Hippocampal formation (tissue), 2 donors: ENCODE measurements around the gene PLEKHA7.
"Not testable (repeated sequence)": the region's sequence is repeated elsewhere in the genome, so short reads cannot be mapped to it uniquely, and the experiment has no call there.

ENCODE experiments used
- DNase-seq, 2 donors: peaks; one replicate each; lab custom pipeline; 2025; lab: John Stamatoyannopoulos, UW

The PLEKHA7 gene

DNA sequence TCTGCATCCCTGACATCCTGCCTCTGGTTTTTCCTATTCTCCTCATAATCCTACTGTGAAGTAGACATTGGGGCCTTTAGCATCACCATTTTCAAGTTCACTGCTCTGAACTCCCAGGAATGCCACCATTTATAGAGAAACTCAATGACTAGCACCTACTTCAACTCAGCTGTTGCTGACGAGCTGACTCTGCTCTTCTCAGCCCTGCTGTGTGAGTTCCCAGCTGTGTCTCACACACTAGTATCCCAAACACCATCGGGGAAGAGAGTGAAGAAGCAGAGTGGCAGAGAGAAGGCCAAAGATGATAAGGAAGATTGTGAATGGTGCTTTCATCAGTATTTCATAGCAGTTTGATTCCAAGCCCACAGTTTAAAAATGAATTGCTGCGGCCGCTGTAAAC lies 71.9 kb downstream of the PLEKHA7 start:
- DNase-seq, result no peak

DNA sequence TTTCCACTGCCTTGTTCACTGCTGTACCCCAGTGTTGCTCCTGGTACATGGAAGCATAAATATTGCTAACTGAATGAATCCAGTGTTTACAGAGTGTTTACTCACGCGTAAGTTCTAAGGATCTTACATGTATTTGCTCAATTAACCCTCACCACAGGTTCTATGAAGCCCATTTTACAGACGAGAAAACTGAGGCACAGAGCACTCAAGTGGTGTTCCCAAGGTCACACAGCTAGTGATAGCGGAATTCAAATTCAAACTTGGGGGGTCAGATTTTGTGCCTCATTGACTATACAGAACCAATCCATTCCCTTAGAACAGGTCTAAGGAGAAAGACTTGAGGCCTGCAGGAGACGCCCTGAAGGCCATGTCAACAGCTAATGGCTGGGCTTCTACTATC lies 72.3 kb downstream of the PLEKHA7 start:
- DNase-seq, result no peak

DNA sequence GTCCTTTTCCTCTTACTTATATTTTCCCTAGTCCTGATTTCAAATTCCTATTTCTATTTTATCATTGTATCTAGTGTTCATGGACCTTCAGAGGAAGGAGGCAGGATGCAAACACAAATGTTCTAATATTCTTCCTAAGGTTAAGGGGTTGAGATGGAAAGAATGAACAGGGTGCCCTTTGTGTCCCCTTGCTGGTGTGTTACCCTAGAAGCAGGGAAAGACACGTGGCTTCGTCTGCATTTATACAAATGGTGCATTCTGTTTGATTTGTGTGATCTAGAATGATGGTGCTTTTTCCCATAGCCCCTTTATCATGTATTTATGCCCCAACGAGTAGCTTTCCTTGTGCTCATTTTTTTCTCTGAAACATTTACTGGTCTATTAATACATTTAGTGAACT lies 76.2 kb downstream of the PLEKHA7 start:
- no peak for DNase-seq

DNA sequence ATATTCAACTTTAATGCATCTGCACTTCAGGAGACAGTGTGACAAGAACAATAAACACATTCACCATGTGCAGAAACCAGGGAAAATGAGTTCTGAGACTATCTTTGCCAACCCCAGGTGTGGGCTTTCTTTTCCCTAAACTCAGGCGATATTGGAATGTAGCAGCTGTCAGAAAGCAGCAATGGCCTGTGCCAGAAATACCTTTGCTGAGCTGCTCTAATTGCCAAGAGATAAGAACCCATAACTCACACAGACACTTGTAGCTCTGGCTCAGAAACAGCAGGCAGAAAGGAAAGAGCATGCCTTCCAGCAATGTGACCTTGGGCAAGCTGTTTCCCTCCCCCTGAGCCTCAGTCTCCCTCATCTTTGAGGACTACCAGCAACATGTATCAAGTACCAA lies 77.6 kb downstream of the PLEKHA7 start:
- no peak for DNase-seq

DNA sequence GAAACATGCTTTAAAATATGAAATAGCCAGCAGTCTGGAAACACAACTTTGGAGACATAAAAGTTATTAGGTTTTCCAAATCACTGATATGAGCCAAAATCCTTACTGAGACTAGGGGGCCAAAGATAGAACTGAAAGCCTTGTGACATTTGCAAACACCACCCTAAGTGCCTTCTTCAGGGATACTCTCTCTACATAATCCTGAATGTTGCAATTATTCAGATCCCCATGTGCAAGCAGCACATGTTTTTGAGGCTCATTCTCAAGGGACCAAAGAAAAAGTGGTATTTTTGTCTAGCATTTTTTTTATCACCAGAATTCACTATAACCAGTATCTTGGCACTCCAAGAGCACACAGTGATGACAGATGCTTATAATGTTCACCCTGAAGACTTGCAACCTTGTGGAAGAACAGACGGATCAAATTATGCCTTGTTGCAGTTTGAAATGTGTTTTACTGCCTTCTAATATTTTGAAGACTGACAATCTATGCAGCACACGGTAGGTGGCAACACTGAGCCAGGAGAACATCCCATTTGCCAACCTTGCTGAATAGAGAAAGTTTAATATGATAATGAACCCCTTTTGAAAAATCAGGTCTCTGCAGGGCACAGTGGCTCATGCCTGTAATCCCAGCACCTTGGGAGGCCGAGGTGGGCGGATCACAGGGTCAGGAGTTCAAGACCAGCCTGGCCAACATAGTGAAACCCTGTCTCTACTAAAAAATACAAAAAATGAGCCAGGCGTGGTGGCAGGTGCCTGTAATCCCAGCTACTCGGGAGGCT lies 78.5 kb downstream of the PLEKHA7 start:
- DNase-seq, result no peak

DNA sequence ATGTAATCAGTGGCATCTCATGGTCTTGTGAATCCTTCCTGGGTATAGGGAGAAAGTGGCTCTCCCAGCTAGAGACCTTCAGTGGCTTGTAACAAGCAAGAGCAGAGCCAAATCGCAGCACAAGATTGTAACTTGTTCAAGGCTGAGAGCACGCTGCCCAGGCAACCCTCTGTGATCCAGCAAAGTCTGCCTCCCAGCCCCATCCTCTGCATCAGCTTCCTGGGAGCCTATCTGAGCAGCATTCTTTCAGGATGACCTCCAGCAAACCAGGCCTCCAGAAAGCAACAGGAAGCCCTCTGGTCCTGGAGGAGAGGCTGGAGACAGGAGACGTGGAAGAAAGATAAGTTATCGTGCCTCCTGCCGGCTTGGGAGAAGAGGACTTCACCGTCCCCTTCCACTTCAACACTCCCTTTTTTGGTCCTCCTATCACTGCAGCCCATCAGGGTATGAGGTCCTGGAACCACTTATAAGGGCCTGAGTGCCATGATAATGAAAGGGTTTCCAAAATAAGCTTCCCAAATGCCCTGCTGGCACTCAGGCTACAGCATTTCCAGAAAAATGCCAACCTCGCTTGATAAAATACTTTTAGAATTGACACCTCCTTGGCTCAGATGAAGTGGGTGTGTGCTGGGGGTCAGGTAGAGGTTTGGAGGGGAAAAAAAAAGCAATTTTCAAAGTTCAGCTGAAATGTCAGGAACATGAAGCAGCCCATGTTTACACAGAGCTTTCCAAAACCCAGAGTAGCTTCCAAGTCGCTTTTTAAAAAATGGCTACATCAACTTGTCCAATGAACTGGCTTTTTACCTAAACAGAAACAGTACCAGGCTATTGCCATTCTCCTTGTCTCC lies 80.2 kb downstream of the PLEKHA7 start:
- DNase-seq, result no peak

DNA sequence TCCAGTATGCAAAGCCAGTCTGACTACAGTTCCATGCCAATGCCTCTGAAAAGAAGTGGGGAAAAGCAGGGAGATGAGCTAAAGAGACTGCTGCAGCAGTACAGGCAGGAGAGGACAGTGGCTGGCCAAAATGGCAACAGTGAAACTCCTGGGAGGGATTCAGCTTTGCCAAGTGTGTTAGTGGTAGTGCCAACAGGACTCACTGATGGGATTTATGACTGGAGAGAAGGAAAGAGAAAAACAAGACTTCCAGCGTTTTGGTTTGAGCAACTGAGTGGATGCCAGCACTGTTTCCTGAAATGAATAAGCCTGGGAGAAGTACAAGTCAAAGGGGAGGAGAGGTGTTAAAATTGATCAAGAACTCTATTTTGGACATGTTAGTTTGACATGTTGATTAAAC lies 80.9 kb downstream of the PLEKHA7 start:
- no peak for DNase-seq

DNA sequence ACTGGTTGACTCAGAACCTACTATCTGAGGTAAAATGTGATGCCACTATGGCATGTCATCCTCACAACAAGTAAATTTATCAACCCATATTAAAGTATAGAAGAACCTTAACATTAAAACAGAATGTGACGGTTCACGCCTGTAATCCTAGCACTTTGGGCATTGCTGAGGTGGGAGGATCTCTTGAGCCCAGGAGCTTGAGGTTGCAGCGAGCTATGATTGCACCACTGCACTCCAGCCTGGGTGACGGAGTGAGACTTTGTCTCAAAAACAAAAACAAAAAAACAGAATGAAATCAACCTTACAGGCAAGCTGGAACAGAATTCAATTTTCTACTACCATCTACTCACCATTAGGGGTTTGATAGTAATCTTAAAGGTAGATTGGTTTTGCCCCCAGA lies 86.2 kb downstream of the PLEKHA7 start:
- DNase-seq, result no peak

DNA sequence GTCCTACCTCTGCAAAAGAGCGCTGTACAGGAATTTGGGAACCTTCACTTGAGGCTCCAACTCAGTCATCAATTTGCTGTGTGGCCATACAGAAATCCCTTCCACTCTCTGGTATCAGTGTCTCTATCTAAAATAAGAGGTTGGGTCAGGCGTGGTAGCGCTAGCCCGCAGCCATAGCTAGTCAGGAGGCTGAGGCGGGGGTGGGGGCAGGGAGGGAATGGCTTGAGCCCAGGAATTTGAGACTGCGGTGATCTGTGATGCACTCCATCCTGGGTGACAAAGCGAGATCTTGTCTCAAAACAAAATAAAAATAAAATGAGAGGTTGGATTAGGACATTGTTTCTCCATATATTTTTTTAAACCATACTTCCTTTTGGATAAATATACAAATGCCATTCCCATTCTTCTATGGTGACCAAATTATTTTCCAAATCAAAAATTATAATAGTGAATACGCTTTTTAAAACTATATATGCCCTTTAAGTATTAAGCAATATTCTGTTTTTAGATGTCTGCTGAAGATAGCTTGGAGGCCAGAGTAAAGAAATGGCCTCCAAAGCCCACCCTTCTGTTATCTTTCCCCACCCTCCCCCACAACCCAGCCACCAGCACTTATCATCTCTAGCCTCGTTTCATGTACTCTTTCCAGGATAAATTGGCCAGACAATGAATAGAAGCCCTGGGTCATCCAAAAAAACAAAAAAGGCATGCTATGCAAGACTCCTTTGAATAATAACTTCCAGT lies 87.2 kb downstream of the PLEKHA7 start:
- no peak for DNase-seq

DNA sequence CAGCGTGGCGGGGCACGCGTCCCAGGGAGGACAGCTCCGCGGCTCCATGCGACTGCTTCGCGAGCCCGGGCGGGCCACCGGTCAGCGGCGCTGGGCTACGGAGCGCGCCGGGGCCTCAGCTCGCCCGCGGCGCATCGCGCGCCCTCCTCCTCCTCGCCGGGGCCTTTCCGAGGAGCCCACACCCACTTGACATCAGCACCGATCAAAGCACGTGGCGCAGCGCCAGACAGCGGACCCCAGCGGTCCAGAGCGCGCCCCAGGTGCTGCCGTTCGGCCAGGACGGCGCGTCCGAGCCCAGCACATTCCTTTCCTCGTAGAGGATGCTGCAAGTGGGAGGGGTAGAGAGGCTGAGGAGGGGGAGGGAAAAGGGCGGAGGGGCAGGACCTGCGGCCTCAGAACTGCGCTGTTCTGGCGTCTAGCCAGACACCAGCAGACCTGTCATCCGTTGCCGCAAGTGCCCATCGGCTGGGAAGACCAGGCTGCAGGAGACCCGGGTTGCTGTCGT lies 88.6 kb downstream of the PLEKHA7 start:
- DNase-seq, result no peak

DNA sequence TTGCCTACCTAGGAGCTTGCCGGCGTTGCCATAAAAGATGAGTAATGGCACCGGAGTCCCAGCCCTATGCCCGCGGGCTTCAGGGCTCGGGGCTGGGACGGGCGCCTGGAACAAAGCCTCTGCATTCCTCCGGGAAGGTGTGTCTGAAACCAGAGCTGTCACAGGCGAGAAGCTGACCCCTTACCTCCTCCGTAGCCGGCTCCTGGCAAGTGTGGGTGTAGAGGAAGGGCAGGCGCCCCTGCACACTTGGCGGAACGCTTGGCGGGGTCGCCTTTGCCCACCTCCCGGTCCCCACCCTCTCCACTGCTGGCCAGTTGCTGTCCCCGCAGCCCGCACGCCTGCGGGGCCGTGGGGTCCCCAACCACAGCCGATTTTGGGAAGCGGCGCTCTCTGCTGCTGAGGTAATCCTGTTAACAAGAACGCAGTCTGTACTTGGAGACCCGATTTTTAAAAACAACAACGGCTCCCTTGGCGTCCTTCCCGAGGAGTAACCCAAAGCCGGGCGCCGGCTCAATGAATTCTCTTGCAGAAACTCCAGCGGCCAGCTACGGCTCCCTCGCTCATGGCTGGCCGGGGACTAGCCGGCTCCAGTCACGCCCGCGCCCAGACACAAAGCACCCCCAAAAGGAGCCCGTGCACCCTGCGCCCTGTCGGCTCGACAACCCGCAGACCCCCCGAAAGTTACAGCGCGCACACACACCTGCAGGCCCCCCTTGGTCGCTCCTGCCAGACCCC lies 89.2 kb downstream of the PLEKHA7 start:
- DNase-seq, result peak in 1 of 2 donors; percentile 26

DNA sequence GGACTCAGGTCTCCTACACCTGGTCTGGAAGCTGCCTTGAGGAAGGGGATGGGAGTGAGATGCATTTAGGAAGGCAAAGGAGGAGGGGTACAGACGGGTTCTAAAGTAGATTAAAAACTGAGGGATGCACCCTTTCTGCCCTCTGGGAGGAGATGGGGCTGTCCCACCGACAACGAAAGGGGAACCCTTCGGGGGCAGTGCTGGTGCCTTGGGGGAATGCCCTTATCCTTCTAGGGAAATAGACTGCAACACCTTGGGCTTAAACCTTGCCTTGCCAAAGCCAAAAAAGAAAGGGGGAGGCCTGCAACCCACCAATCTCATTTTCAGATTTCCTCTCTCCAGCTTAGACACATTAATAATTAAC lies 89.8 kb downstream of the PLEKHA7 start:
- DNase-seq, result no peak

DNA sequence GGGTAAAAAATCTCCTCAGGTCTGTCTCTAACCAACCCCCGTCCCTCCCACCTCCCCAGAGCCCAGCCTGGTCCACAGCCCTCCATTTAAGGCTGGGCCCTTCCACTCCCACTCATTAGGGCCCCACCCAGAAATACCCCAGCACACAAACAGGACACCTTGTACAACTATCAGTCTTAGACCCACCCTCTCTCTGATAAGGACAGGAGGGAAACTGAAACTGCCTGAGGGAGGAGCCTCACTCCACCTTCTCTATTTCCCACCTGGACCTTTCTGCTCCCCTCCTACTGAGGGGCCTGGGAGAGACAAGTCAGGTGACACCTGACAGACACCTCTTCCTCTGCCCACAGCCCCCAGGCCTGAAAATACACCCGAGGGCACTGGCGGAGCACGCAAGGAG lies 90.2 kb downstream of the PLEKHA7 start:
- DNase-seq, result no peak

DNA sequence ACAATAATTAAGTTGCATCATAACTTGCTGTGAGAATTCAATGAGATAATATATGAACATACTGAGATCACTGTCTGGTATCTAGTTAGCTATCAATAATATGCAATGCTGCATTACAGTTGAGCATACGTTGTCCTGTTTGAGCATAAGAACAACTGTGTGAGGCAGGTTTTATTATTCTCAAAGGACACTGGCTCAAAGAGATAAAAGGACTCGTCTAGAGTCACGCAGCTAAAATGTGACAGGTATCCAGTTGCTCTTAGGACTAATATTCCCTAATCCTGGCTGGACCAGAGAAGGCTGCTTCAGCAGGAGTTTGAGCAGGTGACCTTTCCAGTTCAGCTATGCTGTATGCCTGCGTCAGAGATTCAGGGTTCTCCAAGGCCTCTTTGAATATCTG lies 92.5 kb downstream of the PLEKHA7 start:
- no peak for DNase-seq

DNA sequence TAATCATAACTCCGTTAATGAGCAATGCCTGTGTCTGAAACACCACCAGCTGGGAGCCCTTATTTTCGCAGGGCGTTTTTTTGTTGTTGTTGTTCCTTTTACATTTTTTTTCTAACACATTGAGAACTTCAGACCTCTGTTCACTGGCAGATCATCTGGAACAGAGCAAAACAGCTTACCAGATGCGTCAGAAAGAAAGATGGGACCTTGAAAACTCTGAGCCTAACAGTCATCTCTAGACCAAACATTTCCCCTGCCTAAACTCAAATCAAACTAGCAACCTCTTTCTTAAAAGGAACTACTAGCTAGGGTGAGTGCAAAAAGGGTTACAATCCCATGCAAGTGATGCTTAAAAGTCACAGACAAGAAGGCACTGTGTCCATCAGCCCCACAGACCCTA lies 93.2 kb downstream of the PLEKHA7 start:
- DNase-seq, result no peak

DNA sequence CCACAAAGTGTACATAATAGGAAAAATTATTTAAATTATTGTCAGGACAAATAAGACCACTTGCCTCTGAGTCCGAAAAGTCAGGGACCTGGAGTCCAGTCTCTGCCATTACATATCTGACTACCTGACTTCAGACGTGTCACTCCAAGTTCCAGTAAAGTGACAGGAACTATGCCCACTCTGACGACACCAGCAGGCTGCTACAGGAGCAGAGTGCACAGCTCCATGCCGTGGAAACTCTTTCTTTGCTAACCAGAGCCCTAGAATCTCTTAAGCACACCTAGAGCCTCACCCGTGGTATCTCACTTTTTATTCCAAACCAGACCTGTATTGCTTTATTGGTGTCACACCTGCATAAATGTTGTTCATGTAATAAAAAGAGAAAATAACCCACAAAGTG lies 93.7 kb downstream of the PLEKHA7 start:
- no peak for DNase-seq

DNA sequence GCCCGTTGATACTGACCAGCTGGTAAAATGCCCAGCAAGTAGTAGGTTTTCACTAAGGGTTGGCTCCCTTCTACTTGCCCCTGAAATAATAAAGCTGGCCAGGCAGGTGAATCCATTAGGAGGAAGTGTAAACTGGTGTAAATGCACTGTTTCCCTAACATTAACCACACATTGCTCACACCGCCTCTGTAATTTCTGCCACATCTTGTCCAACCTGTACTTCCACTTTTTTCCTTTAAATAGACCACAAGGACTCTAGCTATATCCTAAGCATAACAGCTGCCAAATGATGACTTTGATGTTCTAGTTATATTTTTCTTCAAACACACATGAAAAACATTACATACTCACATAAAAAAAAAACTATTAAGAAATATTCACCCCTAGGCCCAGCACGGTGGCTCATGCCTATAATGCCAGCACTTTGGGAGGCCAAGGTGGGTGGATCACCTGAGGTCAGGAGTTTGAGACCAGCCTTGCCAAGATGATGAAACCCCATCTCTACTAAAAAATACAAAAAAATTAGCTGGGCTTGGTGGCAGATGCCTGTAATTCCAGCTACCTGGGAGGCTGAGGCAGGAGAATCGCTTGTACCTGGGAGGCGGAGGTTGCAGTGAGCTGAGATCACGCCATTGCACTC lies 95.6 kb downstream of the PLEKHA7 start:
- not testable (repeated sequence) for DNase-seq

DNA sequence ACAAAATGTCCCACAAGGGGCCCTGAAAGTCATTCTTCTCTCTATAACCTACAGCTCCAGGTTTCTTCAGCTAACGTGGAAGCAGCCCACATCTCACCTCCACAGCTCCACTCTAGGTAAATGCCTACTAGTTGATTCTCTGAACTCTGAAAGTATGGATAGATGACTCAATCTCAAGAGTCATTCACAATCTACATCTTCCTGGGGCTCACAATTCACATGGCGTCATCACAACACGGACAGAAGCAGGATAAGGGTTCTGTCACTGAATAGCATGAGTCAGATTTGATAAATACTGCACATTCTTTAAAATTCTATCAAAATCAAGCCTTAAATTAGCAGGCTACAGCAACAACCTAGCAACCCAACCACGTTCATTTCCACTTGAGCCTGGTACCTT lies 96.3 kb downstream of the PLEKHA7 start:
- no peak for DNase-seq

DNA sequence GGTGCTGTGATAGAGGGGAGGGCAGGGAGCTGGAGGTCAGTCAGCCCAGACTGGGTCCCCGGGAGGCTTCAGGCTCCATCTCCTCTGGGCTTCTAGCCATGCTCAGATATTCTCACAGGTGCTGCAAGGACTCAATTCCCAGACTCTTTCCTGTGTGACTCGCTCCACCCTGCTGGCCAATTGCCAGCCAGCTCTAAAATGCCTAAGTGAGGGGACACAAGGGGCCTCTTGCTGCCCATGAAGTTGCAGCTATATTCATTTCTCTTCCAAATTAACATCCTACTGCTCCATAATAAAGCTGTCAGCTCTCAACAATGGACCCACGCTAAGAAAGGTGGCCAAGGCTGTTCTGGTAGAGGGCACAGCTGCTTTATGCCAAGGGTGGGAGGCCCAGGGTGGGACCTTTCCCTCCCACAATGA lies 101.5 kb downstream of the PLEKHA7 start:
- no peak for DNase-seq

DNA sequence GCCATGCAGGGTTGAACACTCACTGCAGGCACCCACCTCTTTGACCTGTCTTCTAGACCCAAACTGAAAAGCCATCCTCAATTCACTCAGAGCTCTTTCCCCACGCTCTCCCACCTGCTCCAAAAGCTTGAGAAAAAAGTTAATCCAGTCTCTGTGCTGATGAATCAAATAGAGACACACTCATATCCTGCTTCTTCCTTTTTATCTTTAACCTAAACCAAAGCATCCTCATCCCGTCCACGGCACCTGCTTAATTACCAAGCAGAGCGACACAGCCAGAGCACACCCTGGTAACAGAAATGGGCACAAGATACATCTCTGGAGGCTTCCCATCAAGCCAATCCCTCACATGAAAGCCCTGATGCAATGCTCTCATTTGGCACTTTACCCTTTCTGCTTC lies 102.6 kb downstream of the PLEKHA7 start:
- no peak for DNase-seq

DNA sequence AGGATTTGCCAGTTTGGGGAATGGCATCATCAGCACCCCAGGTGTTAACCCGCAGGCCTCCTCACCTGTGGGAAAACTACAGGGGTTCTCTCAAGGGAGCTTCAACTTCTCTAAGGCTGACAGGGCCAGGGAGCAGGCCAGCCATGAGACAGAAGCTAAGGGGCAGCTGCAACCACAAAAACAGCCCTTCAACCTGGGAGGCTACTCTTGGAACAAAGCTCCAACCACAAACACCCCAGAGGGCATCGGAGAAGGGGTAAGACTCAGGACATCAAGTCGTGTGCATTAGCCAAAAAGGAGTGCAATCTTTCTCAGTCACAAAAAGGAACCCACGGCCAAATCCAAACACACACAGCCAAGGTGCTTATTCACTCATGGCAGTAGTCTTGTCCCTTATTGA lies 103.0 kb downstream of the PLEKHA7 start:
- DNase-seq, result no peak
